HT-29 (cell line): ENCODE data around the gene GABRA5. TPM values are rescaled to one million over a fixed set of nuclear protein-coding genes. Genes with fewer than 3 reads are reported as not detected.
A peak's percentile ranks its signal among the peaks of the same experiment; 100 is the strongest.
"Not testable (repeated sequence)": the region's sequence is repeated elsewhere in the genome, so short reads cannot be mapped to it uniquely, and the experiment has no call there.

Experiments
- DNase-seq: peaks from one replicate; pipeline ENCODE4 v3.0.0-alpha.2; 2015; ENCODE audit warnings: low spot score
- total RNA-seq: library from RNA; depleted of rRNA; stranded (reverse); fragments of >200 nt; shearing (Covaris generic); gene quantifications from 2 replicates; pipeline ENCODE4 v1.2.3, GENCODE V29; 2014

GABRA5 gene
- total RNA-seq, 1 experiment from 2014 or later, result not detected

GRCh38 chr15:26875476-26875850, 8.6 kb downstream of the GABRA5 start:
- DNase-seq, result no peak

- no peak for DNase-seq
Measured at GRCh38 chr15:26877831-26878230, 11.0 kb downstream of the GABRA5 start.

- DNase-seq, result no peak
Measured at GRCh38 chr15:26879706-26880105, 12.8 kb downstream of the GABRA5 start.

GRCh38 chr15:26882112-26882511, 15.2 kb downstream of the GABRA5 start:
- no peak for DNase-seq

GRCh38 chr15:26882616-26883365, 15.9 kb downstream of the GABRA5 start:
- no peak for DNase-seq

GRCh38 chr15:26883466-26883865, 16.6 kb downstream of the GABRA5 start:
- no peak for DNase-seq

GRCh38 chr15:26886566-26886965, 19.7 kb downstream of the GABRA5 start:
- DNase-seq, result no peak

GRCh38 chr15:26887926-26888666, 21.2 kb downstream of the GABRA5 start:
- DNase-seq, result no peak

- DNase-seq, result peak; percentile 8
Measured at GRCh38 chr15:26888761-26889160, 21.9 kb downstream of the GABRA5 start.

GRCh38 chr15:26889298-26889898, 22.5 kb downstream of the GABRA5 start:
- DNase-seq, result peak; percentile 91

GRCh38 chr15:26890451-26890850, 23.6 kb downstream of the GABRA5 start:
- DNase-seq, result no peak

- no peak for DNase-seq
Measured at GRCh38 chr15:26890988-26891387, 24.1 kb downstream of the GABRA5 start.

GRCh38 chr15:26891448-26892181, 24.8 kb downstream of the GABRA5 start:
- DNase-seq, result peak; percentile 76

- no peak for DNase-seq
Measured at GRCh38 chr15:26892182-26892518, 25.3 kb downstream of the GABRA5 start.

GRCh38 chr15:26892678-26893077, 25.8 kb downstream of the GABRA5 start:
- DNase-seq, result no peak

GRCh38 chr15:26893351-26894065, 26.6 kb downstream of the GABRA5 start:
- no peak for DNase-seq

GRCh38 chr15:26894181-26894580, 27.3 kb downstream of the GABRA5 start:
- DNase-seq, result no peak

- not testable (repeated sequence) for DNase-seq
Measured at GRCh38 chr15:26895346-26895745, 28.5 kb downstream of the GABRA5 start.

- DNase-seq, result no peak
Measured at GRCh38 chr15:26899658-26900057, 32.8 kb downstream of the GABRA5 start.

- DNase-seq, result no peak
Measured at GRCh38 chr15:26901041-26901440, 34.2 kb downstream of the GABRA5 start.

GRCh38 chr15:26910715-26911114, 43.9 kb downstream of the GABRA5 start:
- no peak for DNase-seq
